NCI-H2081 (cell line): ENCODE data around the gene EEF1AKMT2.

Experiments used
- DNase-seq, 2 experiments: peaks; one replicate each; lab custom pipeline; 2025; lab: John Stamatoyannopoulos, UW

EEF1AKMT2 gene

GRCh38 chr10:124737708-124738107 is 54.0 kb downstream of the EEF1AKMT2 start:
- DNase-seq = no peak

- no peak for DNase-seq
Measured at GRCh38 chr10:124737221-124737620, 54.5 kb downstream of the EEF1AKMT2 start.

- peak; percentile 30 to 36 for DNase-seq
Measured at GRCh38 chr10:124736491-124737136, 55.1 kb downstream of the EEF1AKMT2 start.

GRCh38 chr10:124735491-124736286 is 56.0 kb downstream of the EEF1AKMT2 start:
- no peak for DNase-seq

- DNase-seq = no peak
Measured at GRCh38 chr10:124734311-124735166, 57.1 kb downstream of the EEF1AKMT2 start.

- DNase-seq = no peak
Measured at GRCh38 chr10:124733571-124734245, 58.0 kb downstream of the EEF1AKMT2 start.

GRCh38 chr10:124732931-124733570 is 58.6 kb downstream of the EEF1AKMT2 start:
- DNase-seq = no peak

GRCh38 chr10:124731551-124731950 is 60.1 kb downstream of the EEF1AKMT2 start:
- DNase-seq = no peak

GRCh38 chr10:124730790-124731189 is 60.9 kb downstream of the EEF1AKMT2 start:
- DNase-seq = no peak

GRCh38 chr10:124728830-124729661 is 62.6 kb downstream of the EEF1AKMT2 start:
- no peak for DNase-seq

GRCh38 chr10:124728071-124728829 is 63.4 kb downstream of the EEF1AKMT2 start:
- DNase-seq = no peak

GRCh38 chr10:124727361-124727960 is 64.2 kb downstream of the EEF1AKMT2 start:
- no peak for DNase-seq

- no peak for DNase-seq
Measured at GRCh38 chr10:124725791-124726190, 65.9 kb downstream of the EEF1AKMT2 start.

- no peak for DNase-seq
Measured at GRCh38 chr10:124725171-124725631, 66.5 kb downstream of the EEF1AKMT2 start.

GRCh38 chr10:124724279-124725027 is 67.2 kb downstream of the EEF1AKMT2 start:
- no peak for DNase-seq

- DNase-seq = no peak
Measured at GRCh38 chr10:124723826-124724225, 67.9 kb downstream of the EEF1AKMT2 start.

GRCh38 chr10:124722798-124723783 is 68.6 kb downstream of the EEF1AKMT2 start:
- DNase-seq = no peak
